NCI-H526 treated with DMSO at 0.1 percent for 48 hours (cell line): Measurements from ENCODE around the gene ALPL.
"Not testable (repeated sequence)": the region's sequence is repeated elsewhere in the genome, so short reads cannot be mapped to it uniquely, and the experiment has no call there.

Experiments
- DNase-seq: peaks from one replicate; lab custom pipeline; 2025; lab: John Stamatoyannopoulos, UW

ALPL gene

GRCh38 chr1:21509351-21510112, at the start of gene ALPL:
TSS of gene ALPL (plus strand) at chr1:21509423. CDS start at chr1:21554082, 44,659 bp downstream.
- DNase-seq, result no peak

GRCh38 chr1:21465127-21465526, 44.1 kb upstream of the ALPL start:
- DNase-seq, result not testable (repeated sequence)

- not testable (repeated sequence) for DNase-seq
Observed at GRCh38 chr1:21467946-21468345, 41.3 kb upstream of the ALPL start.

- no peak for DNase-seq
Observed at GRCh38 chr1:21468599-21468998, 40.6 kb upstream of the ALPL start.

- no peak for DNase-seq
Observed at GRCh38 chr1:21469581-21469980, 39.6 kb upstream of the ALPL start.

GRCh38 chr1:21472861-21473260, 36.4 kb upstream of the ALPL start:
- no peak for DNase-seq

GRCh38 chr1:21478356-21478755, 30.9 kb upstream of the ALPL start:
- no peak for DNase-seq

GRCh38 chr1:21483881-21484280, 25.3 kb upstream of the ALPL start:
- DNase-seq, result not testable (repeated sequence)

- no peak for DNase-seq
Observed at GRCh38 chr1:21489146-21489545, 20.1 kb upstream of the ALPL start.

GRCh38 chr1:21490774-21491487, 18.3 kb upstream of the ALPL start:
- DNase-seq, result no peak

- no peak for DNase-seq
Observed at GRCh38 chr1:21491488-21492355, 17.5 kb upstream of the ALPL start.

- DNase-seq, result no peak
Observed at GRCh38 chr1:21492356-21492625, 16.9 kb upstream of the ALPL start.

GRCh38 chr1:21494196-21494595, 15.0 kb upstream of the ALPL start:
- no peak for DNase-seq

- no peak for DNase-seq
Observed at GRCh38 chr1:21495225-21495820, 13.9 kb upstream of the ALPL start.

- DNase-seq, result no peak
Observed at GRCh38 chr1:21496063-21496462, 13.2 kb upstream of the ALPL start.

GRCh38 chr1:21496886-21497285, 12.3 kb upstream of the ALPL start:
- DNase-seq, result no peak

GRCh38 chr1:21497466-21498061, 11.7 kb upstream of the ALPL start:
- DNase-seq, result no peak

- DNase-seq, result no peak
Observed at GRCh38 chr1:21499283-21499950, 9.8 kb upstream of the ALPL start.

GRCh38 chr1:21503706-21504377, 5.4 kb upstream of the ALPL start:
- no peak for DNase-seq

- no peak for DNase-seq
Observed at GRCh38 chr1:21506804-21507203, 2.4 kb upstream of the ALPL start.
